HG02943 (cell line): Measurements from ENCODE around the gene PKIG.

ENCODE experiments used
- ATAC-seq: cut with Tn5 transposase; IDR thresholded peaks from one replicate; pipeline ENCODE4 v1.9.1; 2021; ENCODE audit warnings: mild to moderate bottlenecking, low read depth, moderate library complexity; ENCODE audit not compliant: unreplicated experiment

PKIG gene

GRCh38 chr20:44637042-44637441 lies 54.7 kb downstream of the PKIG start:
- ATAC-seq = no peak

DNA sequence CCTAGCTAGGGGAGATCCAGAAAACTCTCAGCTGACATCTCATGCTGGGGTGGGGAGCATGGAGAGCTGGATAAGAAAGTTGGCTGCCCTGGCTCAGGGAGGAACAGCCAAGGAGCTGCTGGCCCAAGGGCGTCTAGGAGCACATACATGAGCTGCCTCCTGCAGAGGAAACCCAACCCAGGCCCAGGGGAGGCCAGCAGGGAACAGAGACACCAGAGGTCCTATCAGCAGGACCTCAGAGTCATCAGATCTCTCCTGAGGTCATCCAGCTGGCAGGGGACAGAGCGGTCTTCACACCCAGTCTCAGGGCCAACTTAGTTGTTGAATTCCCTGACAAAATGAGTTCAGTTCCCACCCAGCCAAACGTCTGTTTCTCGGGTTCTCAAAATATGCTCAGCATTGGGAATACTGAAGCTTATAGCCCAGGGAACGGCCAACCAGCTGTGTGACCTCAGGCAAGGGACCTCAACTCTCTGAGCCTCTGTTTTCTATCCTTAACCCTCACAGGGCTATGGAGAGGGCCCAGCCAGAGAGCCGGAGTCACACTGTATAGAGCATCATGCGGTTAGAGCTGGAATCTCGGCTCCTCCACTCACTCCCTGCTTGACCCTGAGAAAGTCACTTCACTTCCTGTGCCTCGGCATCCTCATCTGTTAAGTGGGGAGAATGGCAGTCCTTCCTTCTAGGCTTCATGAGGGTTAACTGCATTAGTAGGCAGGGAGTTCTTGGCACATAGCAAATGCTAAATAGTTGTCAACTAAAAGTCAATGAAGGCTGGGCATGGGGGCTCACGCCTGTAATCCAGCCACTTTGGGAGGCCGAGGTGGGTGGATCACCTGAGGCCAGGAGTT lies 55.4 kb downstream of the PKIG start:
- ATAC-seq = no peak

- no peak for ATAC-seq
These were observed 58.1 kb downstream of the PKIG start for GRCh38 chr20:44640522-44640921.

- no peak for ATAC-seq
These were observed 58.9 kb downstream of the PKIG start for GRCh38 chr20:44641325-44641724.

DNA sequence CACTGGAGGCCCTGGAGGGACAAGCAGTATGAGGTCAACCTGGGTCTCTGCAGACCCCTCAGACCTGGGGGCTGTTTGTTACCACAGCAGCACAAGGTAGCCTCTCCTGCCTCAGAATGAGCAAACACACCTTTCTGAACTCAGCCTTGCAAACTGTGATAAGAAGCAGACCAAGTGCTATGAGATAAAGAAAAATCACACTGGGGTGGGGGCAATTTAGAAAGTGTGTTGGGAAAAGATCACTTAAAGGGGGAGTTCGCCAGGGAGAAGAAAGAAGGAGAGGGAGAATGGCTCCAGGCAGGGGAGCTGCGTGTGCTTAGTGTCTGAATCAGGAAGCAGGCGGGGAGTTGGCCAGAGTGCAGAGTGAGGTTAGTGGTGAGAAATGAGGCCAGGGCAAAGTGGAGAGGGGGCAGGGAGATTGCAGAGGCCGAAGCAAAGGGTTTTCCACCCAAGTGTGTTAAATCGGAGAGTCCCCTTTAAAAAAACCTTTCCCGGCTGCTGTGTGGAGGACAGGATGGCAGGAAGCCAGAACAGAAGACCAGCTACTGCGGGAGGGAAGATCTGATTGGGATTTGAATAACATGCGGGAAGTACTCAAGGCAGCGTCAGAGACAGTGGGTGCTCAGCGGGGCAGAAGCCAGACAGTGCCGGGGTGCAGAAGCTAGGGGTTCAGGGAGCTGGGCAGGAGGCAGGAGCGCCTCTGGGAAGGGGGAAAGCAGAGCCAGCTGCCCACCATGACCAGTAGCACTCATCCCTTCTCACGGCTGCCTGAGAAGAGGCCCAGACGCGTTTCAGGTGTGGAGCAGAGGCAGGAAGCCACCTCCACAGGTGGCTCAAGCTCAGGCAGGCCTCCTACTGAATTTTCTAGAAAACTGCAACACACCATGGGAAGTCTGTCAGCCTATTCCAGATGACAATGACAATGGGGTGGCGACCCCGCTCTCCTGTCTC lies 60.1 kb downstream of the PKIG start:
- no peak for ATAC-seq

- ATAC-seq = no peak
These were observed 60.8 kb downstream of the PKIG start for GRCh38 chr20:44643154-44643519.

DNA sequence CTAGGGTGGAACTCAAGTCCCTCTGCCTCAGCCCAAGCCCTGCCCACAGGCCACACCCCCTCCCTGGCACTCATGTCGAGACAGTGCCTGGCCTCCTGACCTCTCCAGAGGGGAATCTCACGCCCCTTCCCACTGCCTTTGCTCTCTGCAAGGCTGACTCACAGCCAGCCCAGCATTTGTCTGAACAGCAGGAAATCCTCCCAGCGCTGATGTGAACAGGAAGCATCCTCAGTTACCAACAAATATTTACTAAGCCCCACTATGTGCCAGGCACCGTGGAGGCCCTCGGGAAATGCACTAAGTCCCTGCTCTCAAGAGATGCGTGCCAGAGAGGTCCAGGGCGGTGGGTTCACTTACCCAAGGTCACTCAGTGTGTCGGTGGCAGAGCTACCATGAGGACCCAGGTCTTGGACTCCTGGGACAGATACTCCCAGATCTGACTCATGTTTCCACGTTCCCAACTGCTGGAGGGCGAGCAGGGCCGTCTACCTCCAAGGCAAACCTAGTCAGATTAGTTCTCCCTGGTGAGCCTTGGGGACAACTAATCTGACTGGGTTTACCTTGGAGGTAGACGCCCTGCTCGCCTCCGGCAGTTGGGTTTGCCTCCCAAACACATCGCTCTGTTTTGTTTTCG lies 61.3 kb downstream of the PKIG start:
- no peak for ATAC-seq

DNA sequence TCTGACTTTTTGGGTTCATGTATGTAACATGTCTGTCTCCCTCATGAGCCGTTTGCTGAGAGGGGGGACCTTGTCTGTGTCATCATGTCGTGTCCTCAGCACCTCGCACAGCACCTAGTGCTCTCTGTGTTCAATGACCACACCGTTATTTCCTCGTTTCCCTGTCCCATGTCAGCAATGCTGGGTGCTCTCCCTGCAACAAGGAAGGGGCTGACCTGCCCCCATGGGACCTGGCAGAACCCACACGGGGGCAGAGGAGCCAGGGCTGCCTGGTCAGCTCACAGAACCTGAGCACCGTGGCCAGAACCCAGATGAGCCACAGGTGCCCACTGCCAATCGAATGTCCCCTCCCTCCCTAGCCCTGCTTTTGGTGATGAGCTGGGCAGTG lies 61.8 kb downstream of the PKIG start:
- ATAC-seq = no peak

GRCh38 chr20:44644667-44645131 lies 62.3 kb downstream of the PKIG start:
- ATAC-seq = no peak

DNA sequence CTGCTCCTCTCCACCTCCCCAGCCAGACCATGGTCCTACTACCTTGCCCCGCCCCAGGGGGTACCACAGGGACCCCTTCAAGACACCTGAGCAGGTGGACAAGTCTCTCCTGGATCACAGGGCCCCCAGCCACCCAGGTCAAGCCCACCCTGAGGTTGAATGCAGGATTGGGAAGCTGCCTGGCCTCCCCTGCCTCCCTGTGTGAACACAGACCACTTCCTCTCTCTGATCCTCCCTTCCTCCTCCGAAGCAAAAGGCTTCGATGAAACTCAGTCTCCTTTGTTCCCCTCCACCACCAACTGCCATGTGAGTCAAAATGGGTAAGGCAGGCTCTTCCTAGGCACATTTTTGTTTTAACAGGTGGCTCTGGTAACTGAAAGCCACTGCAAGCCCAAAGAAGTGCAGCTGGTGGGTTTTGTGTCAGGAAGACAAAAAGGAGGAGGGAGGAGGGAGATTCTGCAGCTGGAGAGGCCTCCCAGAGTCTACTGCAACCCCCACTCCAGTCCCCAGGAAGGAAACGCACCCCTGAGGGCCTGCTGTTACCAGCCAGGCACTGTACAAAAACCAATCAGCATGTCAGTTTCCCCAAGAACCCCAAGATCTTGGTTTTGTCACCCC lies 63.8 kb downstream of the PKIG start:
- peak; percentile 26 for ATAC-seq

DNA sequence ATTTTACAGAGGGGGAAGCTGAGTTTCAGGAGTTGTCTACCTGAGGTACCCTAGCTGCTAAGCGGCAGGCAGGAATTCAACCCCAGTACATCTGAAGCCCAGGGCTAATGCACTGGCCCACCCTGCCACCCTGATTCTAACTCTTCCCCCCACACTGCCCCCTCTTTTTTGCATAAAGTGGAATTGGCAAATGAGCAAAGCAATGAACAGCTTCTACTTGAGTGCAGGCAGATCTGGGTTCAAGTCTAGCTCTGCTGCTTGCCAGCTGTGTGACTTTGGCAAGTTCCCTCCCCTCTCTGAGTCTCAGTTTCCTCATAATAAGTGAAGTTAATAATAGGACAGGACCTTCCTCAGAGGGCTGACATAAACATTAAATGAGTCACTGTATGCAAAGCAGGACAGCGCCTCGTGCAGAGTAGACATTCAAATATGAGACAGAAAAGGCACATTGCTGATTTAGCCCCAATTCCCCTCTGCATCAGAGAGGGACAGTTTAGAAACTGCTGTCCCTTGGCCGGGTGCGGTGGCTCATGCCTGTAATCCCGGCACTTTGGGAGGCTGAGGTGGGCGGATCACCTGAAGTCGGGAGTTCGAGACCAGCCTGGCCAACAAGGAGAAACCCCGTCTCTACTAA lies 64.4 kb downstream of the PKIG start:
- ATAC-seq = peak; percentile 51

DNA sequence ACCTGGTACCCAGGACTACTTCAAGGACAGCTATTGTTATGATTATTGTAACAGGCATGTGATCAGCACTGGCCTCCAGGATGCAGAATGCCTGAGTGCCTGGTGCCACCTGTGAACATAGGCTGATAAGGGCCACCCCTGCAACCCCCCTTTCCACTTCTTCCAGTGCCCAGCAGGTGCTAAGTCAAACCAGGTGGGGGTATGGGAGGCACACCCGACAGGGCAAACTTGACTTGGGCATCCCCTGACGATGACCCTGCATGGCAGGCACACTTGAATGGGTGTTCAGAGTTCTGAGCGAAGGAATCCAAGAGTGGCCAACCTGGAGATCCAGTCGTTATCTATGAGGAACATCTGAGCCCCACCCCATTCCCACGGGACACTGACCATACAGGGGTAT lies 65.7 kb downstream of the PKIG start:
- ATAC-seq = no peak

GRCh38 chr20:44648579-44648978 lies 66.2 kb downstream of the PKIG start:
- no peak for ATAC-seq

DNA sequence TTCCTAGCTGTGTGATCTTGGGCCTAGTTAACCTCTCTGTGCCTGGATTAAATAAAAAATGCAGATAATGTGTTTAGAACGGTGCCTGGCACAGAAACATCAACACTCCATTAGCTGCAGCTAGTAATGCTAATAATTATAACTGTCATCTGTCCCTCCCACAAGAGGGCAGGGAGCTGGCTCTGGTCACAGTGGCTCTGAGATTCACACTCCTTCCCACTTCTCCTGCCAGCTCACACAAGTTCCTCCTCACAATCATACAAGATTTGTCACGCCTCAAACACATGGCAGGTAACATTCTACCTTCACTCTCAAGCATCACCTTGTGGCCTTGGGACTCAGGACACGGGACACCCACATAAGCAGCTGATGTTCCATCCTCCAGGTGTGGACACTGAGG lies 66.7 kb downstream of the PKIG start:
- no peak for ATAC-seq

- ATAC-seq = no peak
These were observed 67.6 kb downstream of the PKIG start for GRCh38 chr20:44649976-44650375.

DNA sequence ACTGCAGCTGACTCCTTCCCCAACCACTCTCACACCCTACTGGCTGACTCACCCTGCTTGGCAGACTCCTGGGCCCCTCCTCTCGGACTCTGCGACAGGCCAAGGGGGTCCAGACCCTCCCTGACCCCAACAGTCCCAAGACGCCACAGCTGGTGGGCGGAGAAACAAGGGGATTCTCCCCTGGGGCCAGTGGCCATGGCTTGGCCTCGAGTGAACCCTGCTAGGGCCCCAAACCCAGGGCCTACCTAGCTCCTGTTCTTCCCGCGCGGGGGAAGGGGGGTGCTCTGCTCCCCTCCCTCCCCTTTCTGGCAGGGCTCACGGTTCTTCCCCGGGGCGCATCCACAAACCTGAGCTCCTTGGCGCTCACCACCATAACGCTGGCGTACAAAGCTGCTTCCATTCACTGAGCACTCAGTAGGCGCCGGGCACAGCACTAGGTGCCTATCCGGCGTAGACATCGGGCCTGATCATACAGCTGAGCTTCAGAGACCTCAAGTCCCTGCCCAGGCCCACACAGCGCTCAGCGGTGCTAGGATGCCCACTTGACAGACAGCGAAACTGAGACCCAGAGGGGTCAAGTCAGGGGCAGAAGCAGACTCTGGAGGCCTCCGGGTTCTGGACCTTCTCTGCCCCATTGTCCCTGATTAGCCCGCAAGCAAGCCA lies 68.5 kb downstream of the PKIG start:
- ATAC-seq = no peak

DNA sequence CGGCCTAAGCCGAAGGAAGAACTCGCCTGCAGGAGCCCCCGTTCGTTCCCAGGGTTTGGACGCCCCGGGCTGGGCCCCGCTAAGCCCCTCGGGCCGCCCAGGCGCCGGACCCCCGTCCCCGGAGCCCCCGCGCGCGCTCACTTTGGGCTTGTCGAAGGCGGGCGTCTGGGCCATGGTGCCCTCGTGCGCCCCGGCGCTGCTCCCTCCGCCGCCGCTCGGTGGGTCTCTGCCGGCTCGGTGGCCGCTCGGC lies 69.0 kb downstream of the PKIG start:
- ATAC-seq = no peak

- no peak for ATAC-seq
These were observed 69.5 kb downstream of the PKIG start, which contains the start of gene ADA for GRCh38 chr20:44651684-44652423. TSS of gene ADA (minus strand) at chr20:44651699. CDS start at chr20:44651607, 92 bp downstream.

DNA sequence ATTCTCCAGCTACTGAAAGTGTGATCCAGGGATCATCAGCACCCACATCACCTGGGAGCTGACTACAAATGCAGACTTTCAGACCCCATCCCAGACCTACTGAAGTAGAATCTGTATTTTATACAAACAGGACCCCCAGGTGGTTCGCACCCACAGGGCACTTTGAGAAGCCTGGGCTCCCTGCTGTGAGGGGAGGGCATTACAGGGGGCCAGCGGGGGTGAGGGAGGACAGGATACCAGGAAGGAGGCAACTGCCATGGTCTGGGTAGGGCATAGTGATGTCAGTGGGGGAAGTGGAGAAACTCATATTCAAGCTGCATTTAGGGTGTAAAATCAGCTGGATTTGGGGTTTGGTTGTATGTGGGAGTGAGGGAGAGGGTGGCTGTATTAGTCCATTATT lies 71.2 kb downstream of the PKIG start:
- no peak for ATAC-seq
